Panc1 (cell line): ENCODE results near the gene USP12. TPM values are rescaled to one million over a fixed set of nuclear protein-coding genes. Genes with fewer than 3 reads are reported as not detected.
A peak's percentile ranks its signal among the peaks of the same experiment; 100 is the strongest.

ENCODE experiments used
- ATAC-seq: fragments of 200-7000 bp; cut with Tn5 transposase; 2 replicates; pipeline ENCODE4 v1.9.1; 2020; ENCODE audit warnings: mild to moderate bottlenecking, moderate library complexity
- BruUV-seq: library from RNA; stranded (reverse); fragments of 400-500 nt; replicated peaks from 2 replicates; lab custom pipeline; 2021; lab: Mats Ljungman, UMichigan
- CTCF ChIA-PET: fragments of 300-600 bp; sonication (Branson Sonifier 250); formaldehyde crosslinking; loops from one replicate; lab custom pipeline; 2022; ENCODE audit warnings: antibody characterized with exemption; lab: Charles Lee
- POLR2A ChIA-PET: fragments of 300-600 bp; sonication (Branson Sonifier 250); formaldehyde crosslinking; loops from one replicate; lab custom pipeline; 2022; ENCODE audit warnings: antibody characterized with exemption; lab: Charles Lee
- DNase-seq: peaks from one replicate; pipeline ENCODE4 v3.0.0-alpha.2; 2010; ENCODE audit warnings: low read depth, low spot score
- H3K27ac ChIP-seq: 2 replicates; pipeline ENCODE4 v1.5.1; 2011; ENCODE audit warnings: mild to moderate bottlenecking, low read length, inconsistent platforms
- H3K27me3 ChIP-seq: fragments of 200-500 bp; sonication (Bioruptor generic); 2 replicates; pipeline ENCODE4 v1.6.0; 2014; ENCODE audit warnings: low read length, inconsistent platforms; ENCODE audit not compliant: control insufficient read depth, insufficient read depth
- H3K36me3 ChIP-seq: fragments of 200-500 bp; sonication (Bioruptor generic); 2 replicates; pipeline ENCODE4 v1.5.1; 2014; ENCODE audit warnings: inconsistent platforms, mild to moderate bottlenecking, low read length, moderate library complexity; ENCODE audit not compliant: control insufficient read depth, insufficient read depth
- H3K4me1 ChIP-seq: 2 replicates; pipeline ENCODE4 v1.5.1; 2011; ENCODE audit warnings: inconsistent platforms, mild to moderate bottlenecking, low read length, moderate library complexity; ENCODE audit not compliant: control insufficient read depth, insufficient read depth
- H3K4me3 ChIP-seq, 2 experiments: 2 replicates each; pipeline ENCODE4 v1.5.1; 2011 to 2012; ENCODE audit warnings: low read depth in 2 of 2, low read length in 2 of 2, mild to moderate bottlenecking in 2 of 2, inconsistent platforms in 1 of 2, moderate library complexity in 1 of 2
- H3K9me3 ChIP-seq: fragments of 200-500 bp; sonication (Bioruptor generic); 2 replicates; pipeline ENCODE4 v1.5.1; 2014; ENCODE audit warnings: low read depth, mild to moderate bottlenecking, inconsistent platforms, low read length, moderate library complexity; ENCODE audit not compliant: control insufficient read depth, insufficient read depth
- POLR2AphosphoS5 ChIP-seq: IDR thresholded peaks from 2 replicates; pipeline ENCODE4 v1.6.1; 2012; ENCODE audit warnings: mild to moderate bottlenecking, low read depth, low read length, moderate library complexity
- SIN3A ChIP-seq: IDR thresholded peaks from 2 replicates; pipeline ENCODE4 v1.6.1; 2012; ENCODE audit warnings: low read depth, mild to moderate bottlenecking, low read length, moderate library complexity, borderline replicate concordance; ENCODE audit not compliant: insufficient read depth
- TCF7L2 ChIP-seq: IDR thresholded peaks from 2 replicates; pipeline ENCODE4 v1.6.1; 2011; ENCODE audit warnings: mild to moderate bottlenecking, low read depth, low read length, inconsistent platforms
- in situ Hi-C: cut with HindIII; loops from 2 replicates; pipeline ENCODE4 v1.10.0; 2016; ENCODE audit warnings: low sequenced_read_pairs, low pct_unique_long_range_greater_than_20kb
- intact Hi-C: fragments of 100-400 bp; cut with micrococcal nuclease; formaldehyde crosslinking; loops from one replicate; pipeline ENCODE4 v1.10.0; 2022; ENCODE audit not compliant: unreplicated experiment
- total RNA-seq: library from RNA; stranded (reverse); gene quantifications from one replicate; pipeline ENCODE4 v1.2.1, GENCODE V29; 2021; ENCODE audit not compliant: unreplicated experiment
- TF ChIP-seq, protein P1 (sequence below): fragments of 450-650 bp; IDR thresholded peaks from 2 replicates; pipeline ENCODE4 v1.5.1; 2017; ENCODE audit warnings: mild to moderate bottlenecking
- TF ChIP-seq, protein P2 (sequence below), 2 experiments: IDR thresholded peaks; 2 replicates each; pipeline ENCODE4 v1.6.1; 2011 to 2012; ENCODE audit warnings: low read depth in 2 of 2, control low read depth in 1 of 2, low read length in 1 of 2, mild to moderate bottlenecking in 1 of 2, moderate library complexity in 1 of 2; ENCODE audit not compliant: insufficient read depth in 1 of 2

USP12 gene
- total RNA-seq, 1 experiment from 2014 or later = 82.0 TPM

DNA sequence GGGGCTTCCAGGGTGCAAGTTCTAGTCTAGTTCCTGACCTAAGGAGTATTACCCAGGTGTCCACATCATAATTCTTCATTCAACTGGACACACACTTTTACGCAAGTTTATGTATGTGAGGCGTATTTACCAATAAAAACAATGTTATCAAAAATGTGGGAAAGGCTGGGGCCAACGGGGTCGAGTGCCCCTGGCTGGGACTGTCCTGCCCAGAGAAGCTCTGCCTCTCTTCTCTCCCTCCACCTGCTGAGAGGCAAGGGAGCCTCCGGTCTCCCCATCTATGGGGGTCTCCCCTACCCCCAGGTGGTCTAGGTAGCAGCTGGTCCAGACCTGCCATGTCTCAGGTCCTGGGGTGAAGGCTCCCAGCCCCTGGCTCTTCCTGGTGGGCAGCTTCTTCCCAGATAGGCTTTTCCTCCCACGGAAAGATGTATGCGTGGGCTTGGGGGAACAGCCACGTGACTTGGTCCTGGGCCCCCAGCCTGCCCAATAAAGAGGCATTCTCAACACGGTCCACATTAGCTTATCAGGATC, 132.4 kb downstream of the USP12 start:
- BruUV-seq = no TSS peak
- Histone ChIP-seq H3K9me3 (no peaks in the 10 kb centered on the region), H3K4me3 (no peak overlapping the region), H3K27me3 (no peaks in the 10 kb centered on the region), H3K36me3 (no peaks in the 10 kb centered on the region), H3K4me1 (peaks cover 61% of the 10 kb centered on the region), H3K27ac (peak overlapping the region; percentile 98)
- ATAC-seq (no peak), DNase-seq (no peak)
- CTCF ChIA-PET = no interaction called here
- in situ Hi-C loops (no loop called here), intact Hi-C loops (no loop called here)
- POLR2A ChIA-PET = interaction anchor here (0.5 kb wide), 1 partner anchor 92 kb away, joined by 3 read pairs; no protein-coding TSS in a partner anchor
- TF ChIP-seq, protein P1, sequence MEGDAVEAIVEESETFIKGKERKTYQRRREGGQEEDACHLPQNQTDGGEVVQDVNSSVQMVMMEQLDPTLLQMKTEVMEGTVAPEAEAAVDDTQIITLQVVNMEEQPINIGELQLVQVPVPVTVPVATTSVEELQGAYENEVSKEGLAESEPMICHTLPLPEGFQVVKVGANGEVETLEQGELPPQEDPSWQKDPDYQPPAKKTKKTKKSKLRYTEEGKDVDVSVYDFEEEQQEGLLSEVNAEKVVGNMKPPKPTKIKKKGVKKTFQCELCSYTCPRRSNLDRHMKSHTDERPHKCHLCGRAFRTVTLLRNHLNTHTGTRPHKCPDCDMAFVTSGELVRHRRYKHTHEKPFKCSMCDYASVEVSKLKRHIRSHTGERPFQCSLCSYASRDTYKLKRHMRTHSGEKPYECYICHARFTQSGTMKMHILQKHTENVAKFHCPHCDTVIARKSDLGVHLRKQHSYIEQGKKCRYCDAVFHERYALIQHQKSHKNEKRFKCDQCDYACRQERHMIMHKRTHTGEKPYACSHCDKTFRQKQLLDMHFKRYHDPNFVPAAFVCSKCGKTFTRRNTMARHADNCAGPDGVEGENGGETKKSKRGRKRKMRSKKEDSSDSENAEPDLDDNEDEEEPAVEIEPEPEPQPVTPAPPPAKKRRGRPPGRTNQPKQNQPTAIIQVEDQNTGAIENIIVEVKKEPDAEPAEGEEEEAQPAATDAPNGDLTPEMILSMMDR = no peak
- no peak for TF ChIP-seq POLR2AphosphoS5
- no peak for TF ChIP-seq TCF7L2
- TF ChIP-seq, protein P2, sequence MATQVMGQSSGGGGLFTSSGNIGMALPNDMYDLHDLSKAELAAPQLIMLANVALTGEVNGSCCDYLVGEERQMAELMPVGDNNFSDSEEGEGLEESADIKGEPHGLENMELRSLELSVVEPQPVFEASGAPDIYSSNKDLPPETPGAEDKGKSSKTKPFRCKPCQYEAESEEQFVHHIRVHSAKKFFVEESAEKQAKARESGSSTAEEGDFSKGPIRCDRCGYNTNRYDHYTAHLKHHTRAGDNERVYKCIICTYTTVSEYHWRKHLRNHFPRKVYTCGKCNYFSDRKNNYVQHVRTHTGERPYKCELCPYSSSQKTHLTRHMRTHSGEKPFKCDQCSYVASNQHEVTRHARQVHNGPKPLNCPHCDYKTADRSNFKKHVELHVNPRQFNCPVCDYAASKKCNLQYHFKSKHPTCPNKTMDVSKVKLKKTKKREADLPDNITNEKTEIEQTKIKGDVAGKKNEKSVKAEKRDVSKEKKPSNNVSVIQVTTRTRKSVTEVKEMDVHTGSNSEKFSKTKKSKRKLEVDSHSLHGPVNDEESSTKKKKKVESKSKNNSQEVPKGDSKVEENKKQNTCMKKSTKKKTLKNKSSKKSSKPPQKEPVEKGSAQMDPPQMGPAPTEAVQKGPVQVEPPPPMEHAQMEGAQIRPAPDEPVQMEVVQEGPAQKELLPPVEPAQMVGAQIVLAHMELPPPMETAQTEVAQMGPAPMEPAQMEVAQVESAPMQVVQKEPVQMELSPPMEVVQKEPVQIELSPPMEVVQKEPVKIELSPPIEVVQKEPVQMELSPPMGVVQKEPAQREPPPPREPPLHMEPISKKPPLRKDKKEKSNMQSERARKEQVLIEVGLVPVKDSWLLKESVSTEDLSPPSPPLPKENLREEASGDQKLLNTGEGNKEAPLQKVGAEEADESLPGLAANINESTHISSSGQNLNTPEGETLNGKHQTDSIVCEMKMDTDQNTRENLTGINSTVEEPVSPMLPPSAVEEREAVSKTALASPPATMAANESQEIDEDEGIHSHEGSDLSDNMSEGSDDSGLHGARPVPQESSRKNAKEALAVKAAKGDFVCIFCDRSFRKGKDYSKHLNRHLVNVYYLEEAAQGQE (IDR thresholded peaks at IDR 0.05; ENCODE audit: insufficient read depth in 1 of 2, low read depth in 2 of 2, low read length in 1 of 2) = no peak
- TF ChIP-seq SIN3A = no peak

DNA sequence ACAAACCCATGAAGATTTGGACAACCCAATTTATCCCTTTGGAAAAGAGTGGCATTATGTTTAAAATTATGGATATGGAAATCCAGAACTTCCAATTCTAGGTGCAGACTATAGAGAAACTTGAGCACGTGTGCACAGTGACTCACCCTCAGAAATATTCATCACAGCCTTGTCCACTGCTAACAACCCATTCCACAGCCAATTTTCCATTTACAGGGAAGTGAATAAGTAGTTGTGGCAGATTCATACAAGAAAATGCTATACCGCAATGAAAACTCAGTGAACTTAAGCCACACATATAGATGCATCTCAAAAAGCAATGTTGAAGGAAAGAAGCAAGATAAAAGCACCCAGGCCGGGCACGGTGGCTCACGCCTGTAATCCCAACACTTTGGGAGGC, 133.3 kb downstream of the USP12 start:
- no peak for DNase-seq
- Histone ChIP-seq H3K4me3 (no peak overlapping the region), H3K27ac (peak overlapping the region; percentile 98), H3K27me3 (no peaks in the 10 kb centered on the region), H3K4me1 (peaks cover 60% of the 10 kb centered on the region), H3K9me3 (no peaks in the 10 kb centered on the region), H3K36me3 (no peaks in the 10 kb centered on the region)
- ChIA-PET CTCF (no interaction called here), POLR2A (interaction anchor here (0.6 kb wide), 1 partner anchor 122 kb away, joined by 19 read pairs; no protein-coding TSS in a partner anchor)
- no TSS peak for BruUV-seq
- TF ChIP-seq, protein P2 (IDR thresholded peaks at IDR 0.05; ENCODE audit: insufficient read depth in 1 of 2, low read depth in 2 of 2, low read length in 1 of 2) = no peak
- TF ChIP-seq, protein P1 = no peak
- TF ChIP-seq SIN3A = no peak
- in situ Hi-C loops (no loop called here), intact Hi-C loops (no loop called here)
- no peak for ATAC-seq
